ENCODE results near the gene FAM81A.
"Not testable (repeated sequence)": the region's sequence is repeated elsewhere in the genome, so short reads cannot be mapped to it uniquely, and the experiment has no call there.

Gene FAM81A

DNA sequence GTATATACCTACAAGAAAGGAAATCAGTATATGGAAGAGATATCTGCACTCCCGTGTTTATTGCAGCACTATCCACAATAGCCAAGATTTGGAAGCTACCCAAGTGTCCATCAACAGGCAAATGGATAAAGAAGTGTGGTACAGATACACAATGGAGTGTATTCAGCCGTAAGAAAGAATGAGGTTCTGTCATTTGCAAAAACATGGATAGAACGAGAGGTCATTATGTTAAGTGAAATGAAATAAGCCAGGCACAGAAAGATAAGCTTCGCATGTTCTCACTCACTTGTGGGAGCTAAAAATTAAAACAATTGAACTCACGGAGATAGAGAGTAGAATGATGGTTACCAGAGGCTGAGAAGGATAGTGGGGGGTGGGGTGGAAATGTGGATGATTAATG, 53.1 kb downstream of the FAM81A start:
- DNase-seq, result no peak

DNA sequence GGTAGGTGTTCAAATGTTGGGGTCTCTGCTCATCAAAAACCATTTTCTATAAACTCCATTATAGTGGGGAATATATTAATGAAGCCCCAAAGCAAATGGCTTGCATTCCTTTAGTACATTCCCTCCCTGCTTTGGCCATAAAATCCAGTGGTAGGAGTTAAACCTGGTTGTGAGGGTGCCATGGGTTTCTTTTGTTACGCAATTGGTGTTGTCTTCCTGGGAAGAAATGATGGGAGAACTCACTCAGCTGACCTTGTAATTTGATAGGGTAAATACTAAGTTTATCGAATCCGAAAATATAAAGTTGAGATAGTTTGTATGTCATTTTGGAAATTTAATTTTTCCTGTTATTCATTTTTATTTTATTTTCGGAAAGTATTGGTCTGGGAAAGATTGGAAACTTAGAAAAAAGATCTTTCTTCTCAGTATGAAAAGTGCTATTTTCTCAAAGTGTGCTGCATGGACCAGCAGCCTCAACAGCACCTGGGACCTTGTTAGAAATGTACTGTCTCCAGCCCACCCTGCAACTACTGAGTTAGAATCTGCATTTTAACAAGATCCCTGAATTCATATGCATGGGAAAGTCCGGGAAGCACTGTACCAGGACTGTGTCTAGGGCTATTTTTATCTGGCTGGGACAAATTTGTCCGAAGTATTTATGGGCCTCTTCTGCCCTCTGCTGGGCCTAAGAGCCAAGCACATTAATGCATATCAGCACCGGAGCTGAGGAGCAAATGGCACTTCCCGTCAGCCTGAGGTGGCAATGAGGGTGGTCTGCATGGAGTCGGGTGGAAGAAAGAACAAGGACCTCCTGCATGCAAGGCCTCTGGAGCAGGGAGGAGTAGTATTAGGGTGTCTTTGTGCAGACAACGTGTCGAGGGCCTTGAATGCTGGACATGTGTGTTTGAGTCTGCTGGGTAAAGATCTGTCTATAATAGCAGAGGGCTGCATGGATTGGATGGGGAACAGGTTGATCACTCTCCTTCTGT, 54.7 kb downstream of the FAM81A start:
- DNase-seq, result peak; percentile 2 to 61 (median 34)

- DNase-seq, result no peak
Observed at GRCh38 chr15:59501597-59501996, 63.6 kb downstream of the FAM81A start.

- DNase-seq, result no peak
Observed at GRCh38 chr15:59515190-59515589, 77.2 kb downstream of the FAM81A start.

DNA sequence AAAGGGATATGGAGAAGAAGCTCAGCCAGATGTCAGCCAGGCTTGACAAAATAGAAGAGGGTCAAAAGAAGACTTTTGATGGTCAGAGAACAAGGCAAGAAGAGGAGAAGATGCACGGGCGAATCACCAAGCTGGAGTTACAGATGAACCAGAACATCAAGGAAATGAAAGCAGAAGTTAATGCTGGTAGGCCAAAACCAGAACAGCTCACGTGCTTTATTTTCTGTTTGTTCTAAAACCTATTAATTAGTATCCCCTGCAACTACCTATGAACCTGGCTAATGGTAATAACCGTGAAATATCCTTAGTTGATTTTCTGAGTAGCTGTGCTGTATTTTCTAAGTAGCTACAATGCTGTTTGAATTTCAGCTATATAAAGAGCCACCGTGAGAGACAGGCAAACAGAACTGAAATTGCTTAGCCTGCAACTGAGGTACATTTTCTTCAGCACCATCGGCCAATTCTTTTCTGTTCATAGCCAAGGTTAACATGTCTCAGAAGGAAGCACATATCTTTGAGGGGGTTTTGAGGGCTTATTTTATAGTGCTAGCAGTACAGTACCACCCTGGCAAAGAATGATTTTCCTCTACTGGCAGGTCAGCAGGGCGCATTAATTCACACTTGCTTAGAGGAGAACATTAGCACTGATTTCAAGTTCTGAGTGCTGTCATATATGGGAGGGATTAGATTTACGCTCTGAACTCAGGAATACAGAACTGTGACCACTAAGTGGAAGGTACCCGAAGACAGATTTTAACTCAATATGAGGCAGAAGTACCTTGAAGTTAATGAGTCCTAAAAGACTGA, 78.9 kb downstream of the FAM81A start:
- DNase-seq, result no peak

DNA sequence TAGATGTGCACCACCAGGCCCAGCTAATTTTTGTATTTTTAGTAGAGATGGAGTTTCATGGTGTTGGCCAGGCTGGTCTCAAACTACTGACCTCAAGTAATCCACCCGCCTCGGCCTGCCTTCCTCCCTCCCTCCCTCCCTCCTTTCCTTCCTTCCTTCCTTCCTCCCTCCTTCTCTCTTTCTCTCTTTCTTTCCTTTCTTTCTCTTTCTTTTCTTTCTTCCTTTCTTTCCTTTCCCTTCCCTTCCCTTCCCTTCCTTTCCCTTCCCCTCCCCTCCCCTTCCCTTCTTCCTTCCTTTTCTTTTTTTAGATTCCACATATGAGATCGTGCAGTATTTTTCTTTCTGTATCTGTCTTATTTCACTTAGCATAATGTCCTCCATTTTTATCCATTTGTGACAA, 81.3 kb downstream of the FAM81A start:
- no peak for DNase-seq

- no peak for DNase-seq
Observed at GRCh38 chr15:59521443-59521842, 83.5 kb downstream of the FAM81A start.

GRCh38 chr15:59522988-59523461, 85.0 kb downstream of the FAM81A start:
- DNase-seq, result peak; percentile 50 to 74 (median 64)

- DNase-seq, result no peak
Observed at GRCh38 chr15:59523702-59524101, 85.7 kb downstream of the FAM81A start.

GRCh38 chr15:59524331-59524731, 86.3 kb downstream of the FAM81A start:
- DNase-seq, result peak in 3 of 6 experiments; percentile 5 to 40 (median 36)

- not testable (repeated sequence) for DNase-seq
Observed at GRCh38 chr15:59526466-59526865, 88.5 kb downstream of the FAM81A start.

- DNase-seq, result no peak
Observed at GRCh38 chr15:59528429-59528828, 90.4 kb downstream of the FAM81A start.

DNA sequence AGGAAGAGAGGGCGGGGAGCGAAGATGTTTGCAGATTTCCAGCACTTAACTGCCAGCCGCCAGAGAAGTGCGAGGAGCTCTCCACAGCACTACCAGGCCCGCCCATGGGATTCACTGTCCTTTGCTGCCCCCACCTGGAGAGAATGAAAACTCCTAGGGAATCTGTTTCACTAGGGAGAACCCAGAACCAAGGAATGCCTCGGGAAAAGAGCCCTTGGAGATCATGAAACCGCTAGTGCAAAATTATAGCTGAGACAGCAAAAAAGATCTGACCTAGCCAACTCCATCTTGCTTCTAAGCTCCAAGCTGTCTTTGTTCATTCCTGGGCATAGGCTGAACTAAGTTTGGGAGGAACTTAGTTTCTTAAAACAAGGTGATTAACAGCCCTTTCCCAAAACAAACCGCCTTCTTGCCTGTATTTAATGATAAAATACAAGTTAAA, 91.0 kb downstream of the FAM81A start:
- DNase-seq, result peak; percentile 27 to 75 (median 60)

GRCh38 chr15:59531066-59531675, 93.2 kb downstream of the FAM81A start:
- DNase-seq, result no peak

DNA sequence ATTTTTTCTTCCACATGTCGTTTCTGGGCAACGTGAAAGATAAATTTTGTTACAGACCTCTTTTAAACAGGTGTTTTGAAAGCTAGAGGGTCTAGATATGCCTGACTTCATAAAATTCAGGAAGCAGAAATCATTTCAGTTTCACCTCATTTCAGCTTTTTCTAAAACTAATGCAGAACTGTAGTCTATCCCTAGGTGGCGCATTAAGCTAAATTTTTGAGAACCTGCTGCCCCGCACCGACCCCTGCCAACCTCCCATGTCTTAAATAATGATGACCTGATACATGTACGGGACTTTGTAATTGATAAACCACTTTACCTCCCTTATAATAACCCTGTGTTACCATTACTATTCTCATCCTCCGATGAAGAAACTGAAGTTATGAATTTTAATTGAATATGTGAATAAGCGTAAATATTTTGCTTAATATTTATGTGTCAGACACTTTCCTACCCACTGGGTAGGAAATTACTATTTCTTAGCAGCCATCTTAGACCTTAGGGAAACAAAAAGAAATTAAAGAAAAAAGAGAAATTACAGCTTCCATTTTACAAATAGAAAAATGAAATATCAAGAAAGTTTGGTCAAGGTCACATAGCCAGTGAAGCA, 94.9 kb downstream of the FAM81A start:
- peak in 2 of 6 experiments; percentile 14 to 32 for DNase-seq

DNA sequence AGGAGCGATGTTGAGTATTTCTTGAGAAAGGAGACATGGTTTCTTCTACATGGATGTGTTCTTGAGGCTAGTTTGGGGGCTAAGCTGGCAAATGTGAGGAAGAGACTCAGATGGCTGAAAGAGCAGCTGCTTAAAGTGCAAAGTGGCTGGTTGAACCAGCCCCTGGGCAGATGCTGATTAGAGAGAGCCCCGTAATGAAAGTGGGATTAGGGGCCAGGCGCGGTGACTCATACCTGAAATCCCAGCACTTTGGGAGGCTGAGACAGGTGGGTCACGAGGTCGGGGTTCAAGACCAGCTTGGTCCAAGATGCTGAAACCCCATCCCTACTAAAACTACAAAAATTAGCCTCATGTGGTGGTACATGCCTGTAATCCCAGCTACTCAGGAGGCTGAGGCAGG, 98.6 kb downstream of the FAM81A start:
- no peak for DNase-seq

GRCh38 chr15:59537403-59537802, 99.4 kb downstream of the FAM81A start:
- no peak for DNase-seq

GRCh38 chr15:59538494-59538893, 100.5 kb downstream of the FAM81A start:
- DNase-seq, result no peak

GRCh38 chr15:59539799-59540198, 101.8 kb downstream of the FAM81A start:
- DNase-seq, result no peak

DNA sequence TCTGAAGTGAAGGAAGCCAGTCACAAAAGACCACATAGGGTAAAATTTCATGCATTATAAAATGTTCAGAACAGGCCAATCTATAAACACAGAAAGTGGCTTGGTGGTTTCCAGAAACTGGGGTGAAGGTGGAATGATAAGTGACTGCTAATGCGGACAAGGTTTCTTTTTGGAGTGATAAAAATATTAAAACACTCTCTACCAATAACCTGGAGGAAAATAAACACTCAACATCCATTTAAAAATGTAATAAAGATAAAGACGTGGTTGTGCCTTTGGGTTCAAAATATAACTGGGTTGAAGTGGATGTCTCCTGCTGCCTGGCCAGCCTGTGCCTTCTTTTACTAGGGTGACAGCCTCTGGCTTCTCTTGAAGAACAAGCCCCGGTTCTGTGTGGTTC, 102.7 kb downstream of the FAM81A start:
- DNase-seq, result no peak

GRCh38 chr15:59541750-59542149, 103.8 kb downstream of the FAM81A start:
- no peak for DNase-seq

- DNase-seq, result no peak
Observed at GRCh38 chr15:59543721-59544547, 105.9 kb downstream of the FAM81A start.

Data from stimulated activated naive CD4-positive, alpha-beta T cell (primary cell).